SK-N-MC (cell line): ENCODE measurements around the gene ADARB1.

Source experiments
- EZH2 ChIP-seq: fragments of 200-600 bp; sonication (generic); IDR thresholded peaks from one replicate; pipeline ENCODE4 v1.6.1; 2017; ENCODE audit warnings: antibody characterized with exemption
- POLR2AphosphoS5 ChIP-seq: IDR thresholded peaks from 2 replicates; pipeline ENCODE4 v1.6.1; 2012; ENCODE audit warnings: mild to moderate bottlenecking, low read depth, low read length, borderline replicate concordance

DNA sequence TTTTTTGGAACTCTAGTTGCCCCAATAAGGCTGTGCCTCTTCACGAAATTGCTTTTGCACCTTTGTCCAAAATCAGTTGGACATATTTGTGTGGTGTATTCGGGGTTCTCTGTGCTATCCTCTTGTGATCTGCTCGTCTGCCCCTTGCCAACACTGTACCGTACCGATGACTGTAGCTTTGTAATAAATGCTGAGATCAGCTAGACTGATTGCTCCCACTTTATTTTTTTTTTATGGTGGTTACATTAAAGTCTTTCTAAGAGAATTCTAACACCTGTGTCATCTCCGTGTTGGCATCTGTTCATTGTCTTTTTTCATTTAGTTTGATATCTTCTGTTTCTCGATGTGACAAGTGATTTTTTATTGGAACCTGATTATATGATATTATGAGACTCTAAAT lies 94.1 kb downstream of the ADARB1 start:
- no peak for TF ChIP-seq EZH2
- no peak for TF ChIP-seq POLR2AphosphoS5
